Measurements from ENCODE around the gene AXL. TPM values are rescaled to one million over a fixed set of nuclear protein-coding genes. Genes with fewer than 3 reads are reported as not detected.

The AXL gene
- total and polyA plus RNA-seq, 2 donors (not counting 3 experiments of a cell fraction or from before 2014, with no cell fraction given): 86.9 to 172 TPM

GRCh38 chr19:41244117-41244516 is 25.1 kb downstream of the AXL start:
- ChIA-PET CTCF (no interaction called here), POLR2A (no interaction called here)
- Histone ChIP-seq H4K20me1 (replicated peaks; ENCODE audit: control insufficient read depth, extremely low read depth, insufficient read depth, low read length) (no peaks in the 10 kb centered on the region), H3K9ac (replicated peaks; ENCODE audit: extremely low read depth, insufficient read depth, low read length) (no peak overlapping the region), H3K27ac (ENCODE audit: insufficient read depth, low read depth, low read length) (no peak overlapping the region), H3K36me3 (ENCODE audit: control insufficient read depth in 2 of 2, extremely low read depth in 1 of 2, insufficient read depth in 2 of 2, low read length in 2 of 2) (peaks cover 34 to 37% of the 10 kb centered on the region in 2 experiments), H3K4me1 (ENCODE audit: control insufficient read depth, extremely low read depth, insufficient read depth, low read length) (no peaks in the 10 kb centered on the region), H3K4me3 (replicated peaks in 1 of 3; ENCODE audit: insufficient read depth in 1 of 3, low read depth in 1 of 3, low read length in 3 of 3) (no peak overlapping the region), H3K9me1 (replicated peaks; ENCODE audit: control insufficient read depth, extremely low read depth, insufficient read depth, low read length) (no peaks in the 10 kb centered on the region), H3K4me2 (ENCODE audit: insufficient read depth, low read length) (no peak overlapping the region), H3K27me3 (ENCODE audit: control insufficient read depth in 2 of 2, insufficient read depth in 2 of 2, low read length in 2 of 2) (no peaks in the 10 kb centered on the region), H3K79me2 (ENCODE audit: control insufficient read depth, insufficient read depth, low read length) (peaks cover 11% of the 10 kb centered on the region), H3K9me3 (replicated peaks; ENCODE audit: control insufficient read depth, insufficient read depth, low read length) (no peaks in the 10 kb centered on the region), H2AFZ (ENCODE audit: low read depth, low read length) (no peak overlapping the region)
- dilution Hi-C loops (cut with MboI; ENCODE audit: extremely low pct_ligation_motif_present, low sequenced_read_pairs) (no loop called here), intact Hi-C loops (cut with micrococcal nuclease) (no loop called here)
- DNase-seq (ENCODE audit: low read depth, low spot score) (no peak), FAIRE-seq (no peak)
- BruUV-seq (replicated peaks): no TSS peak
- TF ChIP-seq, protein P1, sequence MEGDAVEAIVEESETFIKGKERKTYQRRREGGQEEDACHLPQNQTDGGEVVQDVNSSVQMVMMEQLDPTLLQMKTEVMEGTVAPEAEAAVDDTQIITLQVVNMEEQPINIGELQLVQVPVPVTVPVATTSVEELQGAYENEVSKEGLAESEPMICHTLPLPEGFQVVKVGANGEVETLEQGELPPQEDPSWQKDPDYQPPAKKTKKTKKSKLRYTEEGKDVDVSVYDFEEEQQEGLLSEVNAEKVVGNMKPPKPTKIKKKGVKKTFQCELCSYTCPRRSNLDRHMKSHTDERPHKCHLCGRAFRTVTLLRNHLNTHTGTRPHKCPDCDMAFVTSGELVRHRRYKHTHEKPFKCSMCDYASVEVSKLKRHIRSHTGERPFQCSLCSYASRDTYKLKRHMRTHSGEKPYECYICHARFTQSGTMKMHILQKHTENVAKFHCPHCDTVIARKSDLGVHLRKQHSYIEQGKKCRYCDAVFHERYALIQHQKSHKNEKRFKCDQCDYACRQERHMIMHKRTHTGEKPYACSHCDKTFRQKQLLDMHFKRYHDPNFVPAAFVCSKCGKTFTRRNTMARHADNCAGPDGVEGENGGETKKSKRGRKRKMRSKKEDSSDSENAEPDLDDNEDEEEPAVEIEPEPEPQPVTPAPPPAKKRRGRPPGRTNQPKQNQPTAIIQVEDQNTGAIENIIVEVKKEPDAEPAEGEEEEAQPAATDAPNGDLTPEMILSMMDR (IDR thresholded peaks at IDR 0.05; ENCODE audit: extremely low read depth in 1 of 2, insufficient read depth in 1 of 2, low read depth in 1 of 2, low read length in 2 of 2): no peak
- TF ChIP-seq POLR2A (IDR thresholded peaks at IDR 0.05; ENCODE audit: low read depth, low read length) (no peak), GATA2 (IDR thresholded peaks at IDR 0.05; ENCODE audit: insufficient read depth, insufficient read length, low read depth, low read length) (no peak), FOS (IDR thresholded peaks at IDR 0.05; ENCODE audit: borderline replicate concordance, insufficient read depth, low read length) (no peak), EZH2 (IDR thresholded peaks at IDR 0.05; ENCODE audit: borderline replicate concordance, low read depth, low read length, severe bottlenecking) (no peak), POLR2AphosphoS5 (IDR thresholded peaks at IDR 0.05; ENCODE audit: insufficient read depth, low read depth, low read length) (no peak), JUN (IDR thresholded peaks at IDR 0.05; ENCODE audit: borderline replicate concordance, insufficient read depth, insufficient read length, low read depth) (no peak), MYC (IDR thresholded peaks at IDR 0.05; ENCODE audit: low read depth, low read length) (no peak)
- TF ChIP-seq, protein P2, sequence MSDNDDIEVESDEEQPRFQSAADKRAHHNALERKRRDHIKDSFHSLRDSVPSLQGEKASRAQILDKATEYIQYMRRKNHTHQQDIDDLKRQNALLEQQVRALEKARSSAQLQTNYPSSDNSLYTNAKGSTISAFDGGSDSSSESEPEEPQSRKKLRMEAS (IDR thresholded peaks at IDR 0.05; ENCODE audit: insufficient read depth, insufficient read length): no peak

Data from endothelial cell of umbilical vein (primary cell).